ENCODE measurements around the gene VPS26B.
A peak's percentile ranks its signal among the peaks of the same experiment; 100 is the strongest.
"Not testable (repeated sequence)": the region's sequence is repeated elsewhere in the genome, so short reads cannot be mapped to it uniquely, and the experiment has no call there.

VPS26B gene

DNA sequence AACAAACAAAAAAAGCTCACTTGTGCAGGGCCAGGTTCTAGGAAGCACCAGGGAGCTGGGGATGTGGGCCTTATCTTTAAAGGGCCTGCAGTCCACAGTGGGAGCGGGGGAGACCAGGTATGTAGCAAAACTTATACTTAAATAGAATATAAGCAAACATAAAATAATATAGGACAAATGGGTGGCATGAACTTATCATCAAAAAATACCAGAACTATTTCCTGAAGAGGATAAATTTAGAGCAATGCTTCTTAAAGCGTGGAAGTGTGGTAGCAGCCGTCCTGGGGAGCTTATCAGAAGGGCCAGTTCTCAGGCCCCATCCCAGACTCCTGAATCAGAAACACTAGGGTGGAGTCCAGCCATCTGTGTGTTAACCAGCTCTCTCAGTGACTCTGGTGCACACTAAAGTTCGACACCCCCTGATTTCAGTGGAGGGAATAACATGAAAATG is 9.3 kb downstream of the VPS26B start:
- no peak for DNase-seq

DNA sequence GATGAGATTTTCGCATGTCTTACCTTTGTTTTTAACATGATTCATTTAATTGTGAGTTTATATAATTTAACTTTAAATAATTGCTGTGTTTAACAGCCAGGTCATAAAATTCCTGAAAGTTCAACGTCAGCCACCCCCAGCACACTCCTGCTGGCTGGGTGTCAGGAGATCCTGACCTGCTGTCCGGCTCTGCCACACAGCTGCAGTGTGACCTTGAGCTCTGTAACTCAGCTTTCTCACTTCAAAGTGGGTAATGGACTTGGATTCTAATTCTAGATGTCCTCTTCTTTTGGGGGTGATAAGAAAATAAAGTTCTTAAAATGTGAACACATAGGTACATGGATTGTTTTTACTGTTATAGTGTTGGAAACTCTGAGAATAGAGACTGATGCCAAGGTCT is 10.9 kb downstream of the VPS26B start:
- DNase-seq: no peak

GRCh38 chr11:134236834-134237556 is 12.5 kb downstream of the VPS26B start:
- no peak for DNase-seq

DNA sequence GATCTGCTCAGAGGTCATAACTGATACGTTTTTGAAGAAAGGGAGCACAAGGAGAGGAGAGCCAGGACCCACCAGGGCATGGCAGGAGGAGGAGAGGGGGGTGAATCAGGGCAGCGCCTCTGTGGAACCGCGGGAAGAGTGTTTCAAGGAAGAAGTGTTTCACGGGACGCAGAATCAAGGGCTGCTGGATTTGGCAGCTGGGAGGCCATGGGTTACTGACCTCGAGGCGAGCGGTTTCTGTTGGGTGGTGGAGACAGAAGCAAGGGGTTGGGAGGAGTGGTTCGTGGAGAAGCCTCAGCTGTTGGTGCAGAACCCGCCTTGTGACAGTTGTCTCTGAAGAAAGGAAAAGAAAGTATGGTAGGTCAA is 13.1 kb downstream of the VPS26B start:
- no peak for DNase-seq

DNA sequence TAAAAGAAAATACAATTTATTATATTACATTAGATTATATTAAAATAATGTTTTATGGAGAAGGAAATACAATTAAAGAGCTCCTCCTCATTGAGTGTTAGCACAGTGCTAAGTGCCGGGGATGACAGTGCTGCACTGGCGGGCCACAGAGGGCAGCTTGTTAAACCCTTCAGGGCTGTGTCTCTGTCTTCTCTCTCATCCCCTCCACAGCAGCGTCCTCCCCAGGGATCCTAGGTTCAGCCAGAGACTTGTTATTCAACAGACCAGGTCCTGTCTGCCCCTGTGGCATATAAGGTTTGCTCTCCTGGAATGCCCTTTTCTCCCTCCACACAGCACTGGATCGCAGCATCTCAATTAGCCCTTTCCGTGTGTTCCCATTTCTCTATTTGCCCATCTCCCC is 14.5 kb downstream of the VPS26B start:
- no peak for DNase-seq

DNA sequence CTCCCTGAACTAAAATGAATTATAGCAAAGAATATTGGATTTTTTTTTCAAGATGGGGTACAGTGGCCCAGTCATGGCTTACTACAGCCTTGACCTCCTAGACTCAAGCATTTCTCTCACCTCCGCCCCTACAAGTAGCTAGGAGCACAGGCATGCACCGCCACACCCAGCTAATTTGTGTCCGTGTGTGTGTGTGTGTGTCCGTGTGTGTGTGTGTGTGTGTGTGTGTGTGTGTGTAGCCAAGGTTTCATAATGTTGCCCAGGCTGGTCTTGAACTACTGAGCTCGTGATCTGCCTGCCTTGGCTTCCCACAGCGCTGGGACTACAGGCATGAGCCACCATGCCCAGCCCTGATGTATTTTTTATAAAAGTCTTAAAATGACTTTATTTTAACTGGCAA is 16.1 kb downstream of the VPS26B start:
- DNase-seq: no peak

DNA sequence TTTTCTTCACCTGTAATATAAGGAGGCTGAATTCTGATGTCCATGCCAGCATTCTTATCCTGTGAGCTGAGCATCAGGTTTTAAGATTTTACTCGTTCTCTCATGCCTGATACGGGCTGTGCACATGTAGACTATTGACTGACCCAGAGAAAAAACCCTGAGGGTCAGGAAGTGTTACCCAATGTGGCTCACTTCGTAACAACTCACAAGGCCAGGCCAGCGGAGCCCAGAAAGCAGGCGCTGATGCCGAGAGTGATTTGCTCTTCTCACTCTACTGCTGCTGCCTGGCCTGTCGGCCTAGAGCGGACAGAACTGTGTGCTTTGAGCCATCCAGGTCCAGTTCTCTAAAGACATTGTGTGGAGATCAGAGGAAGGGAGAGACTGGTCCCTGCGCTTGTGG is 17.9 kb downstream of the VPS26B start:
- no peak for DNase-seq

GRCh38 chr11:134243913-134244312 is 19.4 kb downstream of the VPS26B start:
- no peak for DNase-seq

DNA sequence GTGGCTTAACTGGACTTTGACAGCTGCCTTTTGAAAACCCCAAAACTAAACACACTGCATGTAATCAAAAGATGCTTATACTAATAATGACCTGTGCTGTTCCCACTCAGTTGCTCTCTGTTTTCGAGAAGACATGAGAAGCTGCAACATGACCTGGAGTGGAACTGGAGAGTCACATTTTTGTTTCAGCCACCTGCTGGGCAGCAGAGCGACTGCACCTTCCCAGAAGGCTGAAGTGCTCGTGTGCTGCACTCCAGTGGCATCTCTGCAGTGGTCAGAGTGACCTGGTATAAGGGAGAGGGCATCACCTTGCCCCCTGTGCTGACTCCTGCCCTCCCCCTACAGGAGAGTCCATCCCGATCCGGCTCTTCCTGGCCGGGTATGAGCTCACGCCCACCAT is 20.1 kb downstream of the VPS26B start:
- no peak for DNase-seq

GRCh38 chr11:134245434-134245833 is 21.0 kb downstream of the VPS26B start:
- DNase-seq: no peak

DNA sequence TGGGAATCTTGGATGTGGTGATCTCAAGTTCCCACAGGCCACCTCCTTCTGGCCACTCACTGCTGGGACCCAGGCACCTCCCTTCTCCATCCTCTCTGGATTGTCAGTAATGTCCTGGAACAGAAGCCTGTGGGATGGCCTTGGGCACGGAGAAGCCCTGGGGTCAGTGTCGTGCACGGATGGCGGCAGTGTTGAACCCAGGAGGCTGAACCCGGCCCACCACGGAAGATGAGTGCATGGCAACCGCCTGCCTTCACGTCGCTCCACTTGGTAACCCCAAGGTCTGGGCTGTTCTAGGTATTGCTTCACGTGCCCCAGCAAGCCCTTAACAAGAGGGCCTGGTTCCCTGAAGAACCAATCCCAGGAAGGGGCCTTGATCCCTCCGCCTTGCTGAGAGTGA is 21.6 kb downstream of the VPS26B start:
- DNase-seq: no peak

- no peak for DNase-seq
These were observed 22.2 kb downstream of the VPS26B start for GRCh38 chr11:134246678-134247077.

DNA sequence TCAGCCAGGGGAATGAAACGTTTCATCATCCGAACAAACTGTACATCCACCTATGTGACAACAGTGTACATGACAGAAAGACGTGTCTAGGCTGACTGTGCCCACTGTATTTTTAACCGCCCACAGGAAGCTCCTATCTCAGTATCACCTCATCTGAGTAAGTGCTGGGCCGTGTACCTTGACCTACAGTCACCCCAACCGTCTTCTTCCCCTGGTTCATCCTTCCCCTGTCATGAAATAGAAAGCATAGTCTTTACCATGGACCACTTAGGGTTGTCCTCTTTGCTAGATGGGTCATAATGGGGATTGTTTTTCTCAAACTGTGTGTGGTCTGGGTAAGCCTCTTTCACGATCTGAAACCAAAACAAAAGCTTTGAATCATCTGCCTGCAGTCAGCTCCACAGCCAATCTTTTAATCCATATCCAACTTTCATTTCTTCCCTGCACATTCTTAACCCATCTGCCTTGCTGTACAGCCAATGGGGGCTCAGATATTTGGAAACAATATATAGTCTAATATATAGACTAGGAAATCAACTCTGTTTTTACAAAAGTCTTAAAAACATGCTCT is 24.5 kb downstream of the VPS26B start:
- no peak for DNase-seq

- DNase-seq: no peak
These were observed 25.8 kb downstream of the VPS26B start for GRCh38 chr11:134250246-134250645.

DNA sequence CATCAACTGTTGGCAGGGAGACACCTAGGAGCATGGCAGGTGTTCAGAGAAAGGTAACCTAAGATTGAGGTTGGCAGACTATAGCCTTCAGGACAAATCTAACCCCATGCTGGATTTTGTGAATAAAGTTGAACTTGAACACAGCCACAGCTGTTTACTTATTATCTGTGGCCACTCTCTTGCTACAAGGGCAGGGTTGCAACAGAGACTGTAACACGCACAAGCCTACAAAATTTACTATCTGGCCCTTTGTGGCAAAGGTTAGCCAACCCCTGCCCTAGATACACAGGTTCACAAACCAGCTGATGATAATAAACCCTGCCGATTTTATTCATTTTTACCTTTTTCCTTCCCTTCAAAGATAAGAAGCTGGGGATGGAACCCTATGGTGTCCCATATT is 26.2 kb downstream of the VPS26B start:
- no peak for DNase-seq

GRCh38 chr11:134252346-134253187 is 28.1 kb downstream of the VPS26B start:
- no peak for DNase-seq

DNA sequence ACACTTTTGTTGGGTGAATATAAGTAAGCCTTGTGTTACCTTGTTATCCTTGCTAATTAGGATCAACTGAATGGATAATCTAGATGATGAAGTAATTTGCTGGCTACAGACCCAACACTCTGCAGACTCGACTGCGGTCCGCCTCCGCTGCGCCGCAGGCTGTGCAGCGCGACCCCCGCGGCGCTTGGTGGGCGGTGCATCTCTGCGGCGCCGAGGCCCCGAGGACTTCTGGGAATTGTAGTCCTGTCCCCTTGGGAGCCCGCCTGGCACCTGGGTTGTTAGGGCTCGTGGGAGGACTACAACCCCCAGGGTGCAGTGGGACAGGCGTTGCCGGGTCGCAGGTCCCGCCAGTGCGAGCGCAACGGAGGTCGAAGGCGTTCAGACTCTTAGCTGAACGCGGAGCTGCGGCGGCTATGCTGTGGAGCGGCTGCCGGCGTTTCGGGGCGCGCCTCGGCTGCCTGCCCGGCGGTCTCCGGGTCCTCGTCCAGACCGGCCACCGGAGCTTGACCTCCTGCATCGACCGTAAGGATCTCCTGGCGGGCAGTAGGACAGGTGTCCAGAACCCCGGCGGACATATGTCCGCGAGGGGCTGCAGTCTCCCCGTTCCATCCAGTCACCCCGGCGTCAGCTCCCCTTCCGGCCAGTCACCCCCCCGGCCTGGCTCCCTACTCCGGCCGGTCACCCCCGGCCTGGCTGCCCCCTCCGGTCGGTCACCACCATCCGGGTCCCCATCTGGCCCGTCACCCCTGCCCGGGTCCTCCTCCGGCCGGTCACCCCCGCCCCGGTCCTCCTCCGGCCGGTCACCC is 28.9 kb downstream of the VPS26B start, which contains the start of the genes ACAD8 and THYN1:
TSS of gene ACAD8 (plus strand) at position 381 of the 806 bp plus-strand sequence. CDS start at position 414, 33 bp downstream.
TSS of gene THYN1 (minus strand) at position 165 of the 806 bp plus-strand sequence. CDS start 470 bp downstream, outside the sequence.
- peak; percentile 91 for DNase-seq

GRCh38 chr11:134254433-134255183 is 30.1 kb downstream of the VPS26B start:
- DNase-seq: no peak

DNA sequence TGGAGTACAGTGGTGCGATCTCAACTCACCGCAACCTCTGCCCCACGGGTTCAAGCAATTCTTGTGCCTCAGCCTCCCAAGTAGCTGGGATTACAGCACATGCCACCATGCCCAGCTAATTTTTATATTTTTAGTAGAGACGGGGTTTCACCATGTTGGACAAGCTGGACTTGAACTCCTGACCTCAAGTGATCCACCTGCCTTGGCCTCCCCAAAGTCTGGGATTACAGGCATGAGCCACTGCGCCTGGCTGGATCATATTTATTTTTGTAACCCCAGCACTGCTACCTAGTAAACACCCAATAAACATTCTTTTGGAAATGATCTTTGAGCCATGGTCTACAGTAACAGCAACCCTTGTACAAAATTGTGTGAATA is 30.7 kb downstream of the VPS26B start:
- DNase-seq: not testable (repeated sequence)

- no peak for DNase-seq
These were observed 32.6 kb downstream of the VPS26B start for GRCh38 chr11:134257101-134257500.

DNA sequence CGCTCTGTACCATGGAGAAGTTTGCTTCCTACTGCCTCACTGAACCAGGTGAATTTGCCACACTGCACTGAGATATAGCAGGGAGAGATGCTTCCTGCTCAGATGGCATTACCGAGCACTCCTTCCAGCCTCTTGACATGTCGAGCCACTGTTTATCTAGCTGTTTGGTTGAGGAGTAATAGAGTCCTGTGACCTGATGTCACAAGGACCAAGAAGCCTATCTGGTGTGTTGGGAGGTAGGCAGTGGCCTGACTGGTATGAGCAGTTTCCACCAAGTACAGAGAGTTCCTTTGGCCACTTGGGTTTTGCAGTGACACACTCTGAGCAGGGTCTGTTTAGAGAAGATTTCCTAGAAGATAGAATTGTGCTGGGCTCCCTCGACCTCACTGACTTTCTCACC is 34.1 kb downstream of the VPS26B start:
- DNase-seq: no peak

DNA sequence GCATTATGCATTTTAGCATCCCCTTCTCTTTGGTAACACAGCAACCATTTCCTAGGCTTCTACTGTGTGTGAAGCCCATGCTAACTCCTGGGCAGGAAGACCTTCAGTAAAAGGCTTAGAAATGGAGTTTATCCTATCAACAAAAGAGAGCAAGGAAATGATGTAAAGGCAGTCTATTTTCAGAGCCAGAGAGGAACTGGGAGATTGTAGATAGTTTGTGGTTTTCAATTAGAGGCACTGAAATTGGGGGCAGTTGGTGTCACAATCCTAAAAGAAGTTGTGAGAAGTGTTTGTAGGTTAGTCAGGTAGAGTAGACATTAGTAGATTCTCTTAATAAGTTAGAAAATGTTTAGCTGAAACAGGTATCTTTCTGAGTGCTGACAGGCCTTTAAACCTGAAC is 36.0 kb downstream of the VPS26B start:
- DNase-seq: no peak
